AG04450 (cell line): ENCODE measurements around the gene BRD3OS. TPM values are rescaled to one million over a fixed set of nuclear protein-coding genes. Genes with fewer than 3 reads are reported as not detected.

Experiments used
- CTCF ChIA-PET: fragments of 300-600, 350-600 bp; formaldehyde crosslinking; extraction: SDS; loops from one replicate; lab custom pipeline; 2022; ENCODE audit warnings: antibody characterized with exemption, inconsistent platforms; lab: Charles Lee
- POLR2A ChIA-PET: fragments of 350-600 bp; formaldehyde crosslinking; extraction: SDS; loops from one replicate; lab custom pipeline; 2021; ENCODE audit warnings: antibody characterized with exemption, inconsistent platforms; lab: Yijun Ruan, JAX
- DNase-seq: peaks from one replicate; pipeline ENCODE4 v3.0.0-alpha.2; 2011; ENCODE audit warnings: low read depth, low spot score
- H3K27ac ChIP-seq: one replicate; pipeline ENCODE4 v1.5.1; 2012; ENCODE audit warnings: low read depth, low read length, control low read depth
- H3K27me3 ChIP-seq: one replicate; pipeline ENCODE4 v1.6.0; 2012; ENCODE audit warnings: low read length; ENCODE audit not compliant: control insufficient read depth, insufficient read depth
- H3K4me3 ChIP-seq: 2 replicates; pipeline ENCODE4 v1.5.1; 2011; ENCODE audit warnings: mild to moderate bottlenecking, low read depth, low read length, control low read depth
- H3K9me3 ChIP-seq: 2 replicates; pipeline ENCODE4 v1.5.1; 2012; ENCODE audit warnings: low read length; ENCODE audit not compliant: control insufficient read depth, insufficient read depth
- polyA plus RNA-seq: library from polyadenylated mRNA; depleted of rRNA; stranded (reverse); fragments of >200 nt; gene quantifications from 2 replicates; pipeline ENCODE4 v1.2.3, GENCODE V29; 2011
- TF ChIP-seq, protein P1 (sequence below): IDR thresholded peaks from 2 replicates; pipeline ENCODE4 v1.5.1; 2011; ENCODE audit warnings: low read depth, low read length, control low read depth, inconsistent platforms

Gene BRD3OS
- polyA plus RNA-seq, 1 experiment, result 20.2 TPM

- H3K9me3 ChIP-seq, result no peaks in the 10 kb centered on the region; the same call in 1 of the 2 replicates
- ChIA-PET CTCF (no interaction called here), POLR2A (interaction anchor here (0.7 kb wide), 1 partner anchor 611 kb away, joined by 3 read pairs; no protein-coding TSS in a partner anchor)
- DNase-seq, result no peak
- no peaks in the 10 kb centered on the region for H3K27me3 ChIP-seq
- TF ChIP-seq, protein P1, sequence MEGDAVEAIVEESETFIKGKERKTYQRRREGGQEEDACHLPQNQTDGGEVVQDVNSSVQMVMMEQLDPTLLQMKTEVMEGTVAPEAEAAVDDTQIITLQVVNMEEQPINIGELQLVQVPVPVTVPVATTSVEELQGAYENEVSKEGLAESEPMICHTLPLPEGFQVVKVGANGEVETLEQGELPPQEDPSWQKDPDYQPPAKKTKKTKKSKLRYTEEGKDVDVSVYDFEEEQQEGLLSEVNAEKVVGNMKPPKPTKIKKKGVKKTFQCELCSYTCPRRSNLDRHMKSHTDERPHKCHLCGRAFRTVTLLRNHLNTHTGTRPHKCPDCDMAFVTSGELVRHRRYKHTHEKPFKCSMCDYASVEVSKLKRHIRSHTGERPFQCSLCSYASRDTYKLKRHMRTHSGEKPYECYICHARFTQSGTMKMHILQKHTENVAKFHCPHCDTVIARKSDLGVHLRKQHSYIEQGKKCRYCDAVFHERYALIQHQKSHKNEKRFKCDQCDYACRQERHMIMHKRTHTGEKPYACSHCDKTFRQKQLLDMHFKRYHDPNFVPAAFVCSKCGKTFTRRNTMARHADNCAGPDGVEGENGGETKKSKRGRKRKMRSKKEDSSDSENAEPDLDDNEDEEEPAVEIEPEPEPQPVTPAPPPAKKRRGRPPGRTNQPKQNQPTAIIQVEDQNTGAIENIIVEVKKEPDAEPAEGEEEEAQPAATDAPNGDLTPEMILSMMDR, result no peak
- no peak overlapping the region for H3K4me3 ChIP-seq
- H3K27ac ChIP-seq, result no peak overlapping the region
Measured at GRCh38 chr9:134043531-134043988, 18.3 kb downstream of the BRD3OS start.

GRCh38 chr9:134044944-134045343 lies 19.7 kb downstream of the BRD3OS start:
- POLR2A ChIA-PET, result no interaction called here
- TF ChIP-seq, protein P1, result no peak
- CTCF ChIA-PET, result no interaction called here

DNA sequence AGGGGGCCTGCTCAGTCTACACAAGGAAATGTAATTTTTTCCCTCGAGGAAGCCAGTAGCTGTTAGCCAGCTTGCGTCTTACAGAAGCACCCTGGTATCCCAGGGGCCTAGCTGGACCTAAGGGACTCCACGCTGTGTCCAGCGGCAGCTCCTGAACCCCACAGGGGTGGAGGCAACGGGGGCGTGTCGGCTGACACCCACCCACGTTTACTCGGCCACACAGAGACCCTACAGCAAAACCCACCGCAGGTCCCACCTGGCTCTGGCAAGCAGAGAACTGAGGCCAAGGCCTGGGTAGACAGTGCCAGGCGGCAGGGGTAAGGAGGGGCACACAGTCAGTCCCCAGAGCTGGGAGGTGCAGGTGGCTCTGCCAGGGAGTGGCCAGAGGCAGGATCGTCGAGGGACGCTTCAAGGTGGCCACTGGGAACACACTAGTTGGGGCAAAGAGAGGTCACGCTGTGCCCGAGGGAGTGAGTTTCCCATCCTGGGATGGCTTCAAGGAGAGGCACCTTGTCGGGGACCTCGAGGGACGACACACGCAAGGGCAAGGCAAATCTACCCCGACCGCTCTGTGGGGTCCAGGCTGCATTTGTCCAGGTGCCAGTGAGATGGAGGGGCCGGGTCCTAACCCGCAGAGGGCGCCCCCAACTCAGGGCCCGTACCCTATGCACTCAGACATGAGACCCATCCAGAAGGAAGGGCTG lies 20.7 kb downstream of the BRD3OS start:
- TF ChIP-seq, protein P1, result no peak
- Histone ChIP-seq H3K9me3 (no peaks in the 10 kb centered on the region; the same call in 1 of the 2 replicates), H3K27ac (no peak overlapping the region), H3K4me3 (no peak overlapping the region), H3K27me3 (no peaks in the 10 kb centered on the region)
- CTCF ChIA-PET, result no interaction called here
- POLR2A ChIA-PET, result no interaction called here
- DNase-seq, result no peak

More at GRCh38 chr9:134044944-134045343, 19.7 kb downstream of the BRD3OS start:
- Histone ChIP-seq H3K9me3 (no peaks in the 10 kb centered on the region; the same call in 1 of the 2 replicates), H3K4me3 (no peak overlapping the region), H3K27me3 (no peaks in the 10 kb centered on the region), H3K27ac (no peak overlapping the region)
- no peak for DNase-seq

GRCh38 chr9:134046894-134047681 lies 21.8 kb downstream of the BRD3OS start:
- CTCF ChIA-PET, result no interaction called here
- TF ChIP-seq, protein P1, result no peak
- Histone ChIP-seq H3K27ac (no peak overlapping the region), H3K4me3 (no peak overlapping the region), H3K27me3 (no peaks in the 10 kb centered on the region), H3K9me3 (no peaks in the 10 kb centered on the region; the same call in 1 of the 2 replicates)
- POLR2A ChIA-PET, result no interaction called here
- DNase-seq, result no peak
